Endothelial cell of umbilical vein (primary cell): ENCODE data around the gene CHCHD2. TPM values are rescaled to one million over a fixed set of nuclear protein-coding genes. Genes with fewer than 3 reads are reported as not detected.

Source experiments
- BruUV-seq: library from RNA; stranded (reverse); fragments of 400-500 nt; replicated peaks from 2 replicates; lab custom pipeline; 2021; lab: Mats Ljungman, UMichigan
- CTCF ChIA-PET: fragments of 300-600, 350-600 bp; sonication (Branson Sonifier 250); formaldehyde crosslinking; loops from one replicate; lab custom pipeline; 2021; ENCODE audit warnings: antibody characterized with exemption, inconsistent platforms; lab: Charles Lee
- POLR2A ChIA-PET: fragments of 300-600, 350-600 bp; sonication (Branson Sonifier 250); formaldehyde crosslinking; loops from one replicate; lab custom pipeline; 2021; ENCODE audit warnings: antibody characterized with exemption, inconsistent platforms; lab: Charles Lee
- DNase-seq: peaks from one replicate; pipeline ENCODE4 v3.0.0-alpha.2; 2011; ENCODE audit warnings: low read depth, low spot score
- FAIRE-seq: peaks from 2 replicates; lab custom pipeline; 2011; peaks lifted over from hg19 to GRCh38; lab: Jason Lieb, UNC
- H2AFZ ChIP-seq: 2 replicates; pipeline ENCODE4 v1.6.0; 2012; ENCODE audit warnings: low read depth, low read length, control low read depth, inconsistent platforms
- H3K27ac ChIP-seq: 2 replicates; pipeline ENCODE4 v1.5.1; 2011; ENCODE audit warnings: low read depth, mild to moderate bottlenecking, control low read depth, low read length, moderate library complexity; ENCODE audit not compliant: insufficient read depth
- H3K27me3 ChIP-seq, 2 experiments: 2 replicates each; pipeline versions ENCODE4 v1.6.0 to v1.6.1; 2011; ENCODE audit warnings: low read length in 2 of 2, mixed read lengths in 1 of 2; ENCODE audit not compliant: control insufficient read depth in 2 of 2, insufficient read depth in 2 of 2
- H3K36me3 ChIP-seq, 2 experiments: 2 replicates in 1 of 2; 3 replicates in 1 of 2; pipeline ENCODE4 v1.5.1; 2011; ENCODE audit warnings: low read length in 2 of 2, mild to moderate bottlenecking in 1 of 2, moderate library complexity in 1 of 2; ENCODE audit not compliant: control insufficient read depth in 2 of 2, insufficient read depth in 2 of 2; ENCODE audit errors: extremely low read depth in 1 of 2
- H3K4me1 ChIP-seq: 3 replicates; pipeline ENCODE4 v1.5.1; 2011; ENCODE audit warnings: mild to moderate bottlenecking, low read length; ENCODE audit not compliant: control insufficient read depth, insufficient read depth; ENCODE audit errors: extremely low read depth
- H3K4me2 ChIP-seq: 2 replicates; pipeline ENCODE4 v1.6.1; 2011; ENCODE audit warnings: low read length, control low read depth, mixed read lengths; ENCODE audit not compliant: insufficient read depth
- H3K4me3 ChIP-seq, 3 experiments: fragments of 200-600 bp in 1 of 3; sonication (generic), shearing (Covaris generic) in 1 of 3; replicated peaks in 1 of 3; 2 replicates each; pipeline ENCODE4 v1.5.1; 2011 to 2016; ENCODE audit warnings: control low read depth in 3 of 3, low read length in 3 of 3, mild to moderate bottlenecking in 2 of 3, inconsistent platforms in 1 of 3, low read depth in 1 of 3, moderate library complexity in 1 of 3; ENCODE audit not compliant: insufficient read depth in 1 of 3
- H3K79me2 ChIP-seq: 2 replicates; pipeline ENCODE4 v1.6.0; 2012; ENCODE audit warnings: low read length, inconsistent platforms; ENCODE audit not compliant: control insufficient read depth, insufficient read depth
- H3K9ac ChIP-seq: replicated peaks from 2 replicates; pipeline ENCODE3; 2011; ENCODE audit warnings: low read length, control low read depth; ENCODE audit not compliant: insufficient read depth; ENCODE audit errors: extremely low read depth
- H3K9me1 ChIP-seq: replicated peaks from 3 replicates; pipeline ENCODE4 v1.6.0; 2011; ENCODE audit warnings: mild to moderate bottlenecking, low read length; ENCODE audit not compliant: control insufficient read depth, insufficient read depth; ENCODE audit errors: extremely low read depth
- H3K9me3 ChIP-seq: replicated peaks from 2 replicates; pipeline ENCODE4 v1.5.1; 2012; ENCODE audit warnings: low read length, inconsistent platforms; ENCODE audit not compliant: control insufficient read depth, insufficient read depth
- H4K20me1 ChIP-seq: replicated peaks from 2 replicates; pipeline ENCODE3; 2011; ENCODE audit warnings: mild to moderate bottlenecking, low read length; ENCODE audit not compliant: control insufficient read depth, insufficient read depth; ENCODE audit errors: extremely low read depth
- EZH2 ChIP-seq: IDR thresholded peaks from 2 replicates; pipeline ENCODE4 v1.6.1; 2012; ENCODE audit warnings: borderline replicate concordance, low read depth, mild to moderate bottlenecking, moderate library complexity, low read length, inconsistent platforms; ENCODE audit not compliant: severe bottlenecking
- POLR2AphosphoS5 ChIP-seq: IDR thresholded peaks from 2 replicates; pipeline ENCODE4 v1.6.1; 2012; ENCODE audit warnings: low read depth, mild to moderate bottlenecking, control low read depth, low read length, moderate library complexity; ENCODE audit not compliant: insufficient read depth
- dilution Hi-C: fragments of 300-500 bp; cut with MboI; formaldehyde crosslinking; loops from one replicate; pipeline ENCODE4 v1.15.0; 2019; ENCODE audit warnings: low sequenced_read_pairs; ENCODE audit not compliant: extremely low pct_ligation_motif_present
- intact Hi-C: fragments of 100-400 bp; cut with micrococcal nuclease; formaldehyde crosslinking; loops from one replicate; pipeline ENCODE4 v1.10.0; 2022
- polyA plus RNA-seq, 4 experiments: library from polyadenylated mRNA; depleted of rRNA in 3 of 4; stranded (reverse) in 3 of 4; unstranded in 1 of 4; fragments of >200 nt; gene quantifications; 2 replicates each; pipeline versions ENCODE4 v1.2.1 to v1.2.3, GENCODE V29; 2011 to 2012; ENCODE audit warnings: missing spikeins in 1 of 4
- total RNA-seq: library from RNA; stranded (reverse); gene quantifications from 2 replicates; pipeline ENCODE4 v1.2.3, GENCODE V29; 2021
- TF ChIP-seq, protein P1 (sequence below), 2 donors: IDR thresholded peaks; 1 replicate in 1 of 2; 2 replicates in 1 of 2; pipeline ENCODE4 v1.5.1; 2011; ENCODE audit warnings: low read length in 2 of 2, mild to moderate bottlenecking in 2 of 2, moderate library complexity in 2 of 2, control low read depth in 1 of 2, inconsistent platforms in 1 of 2, low read depth in 1 of 2; ENCODE audit not compliant: insufficient read depth in 1 of 2; ENCODE audit errors: extremely low read depth in 1 of 2

Gene CHCHD2
- total and polyA plus RNA-seq, 2 donors (not counting 3 experiments of a cell fraction or from before 2014, with no cell fraction given), result 368 to 616 TPM

- Histone ChIP-seq H4K20me1 (no peaks in the 10 kb centered on the region), H3K27ac (peak overlapping the region; percentile 73), H3K36me3 (peaks cover 0 to 2% of the 10 kb centered on the region in 2 experiments), H3K4me3 (no peak overlapping the region), H3K9ac (peak overlapping the region; percentile 25), H3K27me3 (no peaks in the 10 kb centered on the region), H3K79me2 (no peaks in the 10 kb centered on the region), H2AFZ (peak overlapping the region; percentile 9), H3K4me2 (no peak overlapping the region), H3K4me1 (peaks cover 26% of the 10 kb centered on the region), H3K9me1 (no peaks in the 10 kb centered on the region), H3K9me3 (no peaks in the 10 kb centered on the region)
- ChIA-PET POLR2A (interaction anchor here (0.6 to 1.1 kb wide), 2 partner anchors 12 to 15 kb away, joined by 4 to 13 read pairs; no protein-coding TSS in a partner anchor), CTCF (interaction anchor here (0.6 to 3.1 kb wide), 18 partner anchors 9 to 438 kb away, joined by 3 to 49 read pairs (median 6); partner anchors contain the start of genes CCT6A, CHCHD2, PHKG1 and PSPH)
- dilution Hi-C loops (no loop called here), intact Hi-C loops (loop anchor here (2.0 kb wide), 2 partner anchors 13 to 27 kb away; partner anchors contain the start of genes CHCHD2 and PHKG1)
- DNase-seq (peak; percentile 93), FAIRE-seq (peak; percentile 97)
- TF ChIP-seq EZH2, result no peak
- TF ChIP-seq, protein P1, sequence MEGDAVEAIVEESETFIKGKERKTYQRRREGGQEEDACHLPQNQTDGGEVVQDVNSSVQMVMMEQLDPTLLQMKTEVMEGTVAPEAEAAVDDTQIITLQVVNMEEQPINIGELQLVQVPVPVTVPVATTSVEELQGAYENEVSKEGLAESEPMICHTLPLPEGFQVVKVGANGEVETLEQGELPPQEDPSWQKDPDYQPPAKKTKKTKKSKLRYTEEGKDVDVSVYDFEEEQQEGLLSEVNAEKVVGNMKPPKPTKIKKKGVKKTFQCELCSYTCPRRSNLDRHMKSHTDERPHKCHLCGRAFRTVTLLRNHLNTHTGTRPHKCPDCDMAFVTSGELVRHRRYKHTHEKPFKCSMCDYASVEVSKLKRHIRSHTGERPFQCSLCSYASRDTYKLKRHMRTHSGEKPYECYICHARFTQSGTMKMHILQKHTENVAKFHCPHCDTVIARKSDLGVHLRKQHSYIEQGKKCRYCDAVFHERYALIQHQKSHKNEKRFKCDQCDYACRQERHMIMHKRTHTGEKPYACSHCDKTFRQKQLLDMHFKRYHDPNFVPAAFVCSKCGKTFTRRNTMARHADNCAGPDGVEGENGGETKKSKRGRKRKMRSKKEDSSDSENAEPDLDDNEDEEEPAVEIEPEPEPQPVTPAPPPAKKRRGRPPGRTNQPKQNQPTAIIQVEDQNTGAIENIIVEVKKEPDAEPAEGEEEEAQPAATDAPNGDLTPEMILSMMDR (IDR thresholded peaks at IDR 0.05; ENCODE audit: extremely low read depth in 1 of 2, insufficient read depth in 1 of 2, low read depth in 1 of 2, low read length in 2 of 2), result peak; percentile 89 to 92
- no TSS peak for BruUV-seq
These were observed 26.7 kb downstream of the CHCHD2 start for GRCh38 chr7:56079450-56080185.

GRCh38 chr7:56078196-56078595, 28.1 kb downstream of the CHCHD2 start:
- BruUV-seq, result no TSS peak
- H3K4me3 ChIP-seq, result no peak overlapping the region

More at GRCh38 chr7:56078196-56078595, 28.1 kb downstream of the CHCHD2 start:
- intact Hi-C loops (loop anchor here (2.0 kb wide), 2 partner anchors 15 to 29 kb away; partner anchors contain the start of genes CHCHD2 and PHKG1), dilution Hi-C loops (no loop called here)
- Histone ChIP-seq H3K9ac (no peak overlapping the region), H3K9me3 (no peaks in the 10 kb centered on the region), H3K79me2 (no peaks in the 10 kb centered on the region), H3K27me3 (no peaks in the 10 kb centered on the region), H4K20me1 (no peaks in the 10 kb centered on the region), H3K36me3 (peaks cover 0 to 2% of the 10 kb centered on the region in 2 experiments), H3K27ac (no peak overlapping the region), H3K4me2 (no peak overlapping the region), H2AFZ (no peak overlapping the region), H3K9me1 (no peaks in the 10 kb centered on the region), H3K4me1 (peaks cover 26% of the 10 kb centered on the region)
- no peak for DNase-seq
- TF ChIP-seq, protein P1 (IDR thresholded peaks at IDR 0.05; ENCODE audit: extremely low read depth in 1 of 2, insufficient read depth in 1 of 2, low read depth in 1 of 2, low read length in 2 of 2), result no peak
- TF ChIP-seq EZH2, result no peak
- no peak for TF ChIP-seq POLR2AphosphoS5
- POLR2A ChIA-PET, result no interaction called here
- CTCF ChIA-PET, result interaction anchor here (1.2 to 3.1 kb wide), 6 partner anchors 14 to 173 kb away, joined by 3 to 49 read pairs (median 12); partner anchors contain the start of genes CCT6A, CHCHD2, PHKG1 and PSPH
- FAIRE-seq, result no peak
